HG03469 (cell line): ENCODE data around the gene FHIT.

ENCODE experiments used
- ATAC-seq: cut with Tn5 transposase; IDR thresholded peaks from one replicate; pipeline ENCODE4 v1.9.1; 2021; ENCODE audit warnings: mild to moderate bottlenecking, moderate library complexity, moderate number of reproducible peaks; ENCODE audit not compliant: unreplicated experiment

Gene FHIT

GRCh38 chr3:59796456-59796855 is 1454.8 kb downstream of the FHIT start:
- no peak for ATAC-seq

GRCh38 chr3:59795756-59796155 is 1455.5 kb downstream of the FHIT start:
- no peak for ATAC-seq

- ATAC-seq: no peak
Observed at GRCh38 chr3:59793976-59794375, 1457.3 kb downstream of the FHIT start.

GRCh38 chr3:59791774-59792308 is 1459.4 kb downstream of the FHIT start:
- ATAC-seq: no peak

GRCh38 chr3:59790241-59790640 is 1461.0 kb downstream of the FHIT start:
- no peak for ATAC-seq

DNA sequence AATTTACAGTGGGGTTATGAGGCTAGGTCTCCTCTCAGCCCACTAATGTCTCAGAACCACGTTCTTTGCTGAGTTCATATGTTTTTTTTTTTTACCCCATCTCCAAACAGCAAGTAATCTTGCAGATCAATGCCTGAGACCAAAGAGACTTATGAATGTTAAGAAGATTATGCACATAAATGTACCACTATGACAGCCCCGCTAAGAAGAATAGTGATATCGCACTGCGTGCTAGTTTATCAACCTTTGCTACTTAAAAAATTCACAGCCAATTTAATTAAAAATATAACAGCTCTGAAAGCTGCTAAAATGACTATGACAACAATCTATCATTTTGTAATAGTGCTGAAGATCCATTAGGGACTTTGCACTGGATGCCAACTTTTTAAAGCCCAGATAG is 1462.5 kb downstream of the FHIT start:
- ATAC-seq: no peak

DNA sequence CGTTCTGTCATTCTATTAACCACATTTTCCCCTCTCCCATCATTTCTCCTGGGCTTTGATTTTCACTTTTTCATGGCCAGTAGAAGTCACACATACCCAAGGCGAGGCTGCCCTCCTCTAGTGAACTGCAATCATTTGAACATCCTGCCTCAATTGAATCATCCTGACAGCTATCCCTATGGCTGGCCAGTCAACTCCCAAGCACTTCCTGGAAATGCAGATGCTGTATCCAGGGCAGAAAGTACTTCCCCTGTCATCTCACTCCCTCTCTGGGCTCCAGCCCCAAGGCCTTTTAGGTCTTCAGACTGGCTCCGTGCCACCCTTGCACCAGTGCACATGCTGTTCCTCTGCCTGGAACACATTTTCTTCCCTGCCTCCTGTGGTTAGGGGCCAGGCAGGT is 1463.1 kb downstream of the FHIT start:
- ATAC-seq: no peak

DNA sequence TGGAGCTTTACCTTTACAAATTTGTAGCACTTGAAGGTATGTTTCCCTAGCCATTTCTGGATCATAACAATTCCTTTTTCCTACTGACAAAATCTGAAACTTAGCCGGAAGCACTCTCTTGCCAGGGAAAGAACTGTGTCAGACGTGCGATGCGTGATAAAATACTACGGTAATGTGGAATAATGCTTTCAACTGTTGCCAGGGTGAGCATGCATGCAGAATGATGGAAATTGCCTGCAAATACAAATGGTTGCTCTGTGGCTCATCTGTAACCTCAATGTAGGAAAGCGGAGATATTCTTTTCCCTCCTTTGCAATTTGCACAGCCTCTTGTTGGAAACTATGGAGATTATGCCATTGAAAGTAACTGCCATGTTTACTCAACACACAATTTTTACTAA is 1464.9 kb downstream of the FHIT start:
- ATAC-seq: no peak

DNA sequence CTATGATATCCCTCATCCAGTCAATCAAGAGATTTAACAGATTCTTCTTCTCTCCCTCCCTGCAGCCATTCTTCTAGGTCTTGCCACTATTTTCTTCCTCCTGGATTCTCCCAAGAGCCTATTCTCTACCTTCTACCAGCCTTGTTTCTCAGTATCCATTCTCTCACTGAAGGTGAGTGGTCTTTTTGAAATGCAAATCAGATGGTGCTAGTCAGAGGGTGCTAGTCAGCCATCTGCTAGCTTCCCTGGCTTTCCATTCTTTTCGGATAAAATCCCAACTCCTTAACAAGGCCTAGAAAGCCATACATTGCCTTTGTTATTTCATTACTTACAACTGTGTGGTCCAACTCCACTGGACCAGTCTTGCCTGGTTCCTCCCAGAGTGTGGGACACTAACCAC is 1467.1 kb downstream of the FHIT start:
- no peak for ATAC-seq

DNA sequence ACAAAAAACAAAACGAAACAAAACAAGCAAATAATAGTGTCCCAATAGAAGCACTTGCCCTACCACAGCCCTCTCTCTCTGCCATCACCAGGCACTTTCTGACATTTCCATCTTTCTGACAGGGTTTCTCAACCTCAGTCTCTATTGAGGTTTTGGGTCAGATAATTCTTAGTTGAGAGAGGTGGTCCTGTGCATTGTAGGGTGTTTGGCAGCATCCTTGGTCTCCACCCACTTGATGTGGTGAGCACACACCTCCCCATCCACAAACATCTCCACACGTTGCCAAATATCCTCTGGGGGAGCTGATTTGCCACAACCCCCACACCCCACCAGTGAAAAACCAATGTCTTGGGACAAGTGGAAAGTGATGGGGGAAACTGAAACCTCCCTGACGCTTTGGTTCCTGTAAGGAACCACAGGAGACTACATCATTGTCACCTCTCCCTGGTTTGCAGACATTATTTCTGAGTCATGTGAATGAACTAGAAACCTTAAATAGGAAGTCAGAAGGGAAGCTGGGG is 1467.7 kb downstream of the FHIT start:
- no peak for ATAC-seq

GRCh38 chr3:59782664-59783063 is 1468.6 kb downstream of the FHIT start:
- ATAC-seq: no peak

DNA sequence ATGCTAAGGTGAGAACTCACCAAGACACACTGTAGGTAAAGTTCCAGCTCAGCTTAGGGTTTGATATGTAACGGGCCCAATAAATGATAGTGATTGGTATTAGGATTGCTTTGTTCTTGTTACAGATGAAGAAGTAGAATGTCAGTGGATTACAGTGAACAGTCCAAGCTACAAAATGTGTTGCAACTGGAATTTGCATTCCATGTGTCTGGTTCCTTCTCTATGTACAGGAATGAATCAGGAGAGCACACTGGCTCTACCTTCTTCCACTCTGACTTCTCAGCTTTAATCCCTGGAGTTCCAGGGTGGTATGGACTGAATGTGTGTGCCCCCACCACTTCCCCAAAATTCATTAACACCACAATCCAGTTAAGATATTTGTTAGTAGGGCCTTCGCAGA is 1471.0 kb downstream of the FHIT start:
- ATAC-seq: no peak

GRCh38 chr3:59779260-59779659 is 1472.0 kb downstream of the FHIT start:
- ATAC-seq: no peak

GRCh38 chr3:59777667-59778077 is 1473.6 kb downstream of the FHIT start:
- no peak for ATAC-seq

GRCh38 chr3:59777066-59777465 is 1474.2 kb downstream of the FHIT start:
- ATAC-seq: no peak

- no peak for ATAC-seq
Observed at GRCh38 chr3:59775761-59776325, 1475.4 kb downstream of the FHIT start.

DNA sequence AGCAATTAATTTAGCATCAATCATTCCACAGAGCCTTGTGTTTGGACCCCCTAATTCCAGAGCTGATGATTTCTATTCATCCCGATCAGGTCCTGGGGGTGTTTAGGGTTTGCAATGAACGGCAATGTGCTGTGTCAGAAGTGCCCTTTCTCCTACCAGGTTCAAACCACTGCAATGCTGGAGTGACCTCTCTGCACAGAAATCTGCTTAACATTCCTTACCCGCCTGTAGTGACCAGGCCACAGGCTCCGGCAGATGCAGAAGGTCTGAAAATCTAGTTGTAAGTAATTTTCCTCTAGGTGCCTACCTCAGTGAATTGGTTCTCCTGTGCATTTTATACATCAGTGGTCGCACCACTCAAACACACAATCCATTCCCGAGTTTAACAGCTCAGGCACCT is 1476.1 kb downstream of the FHIT start:
- ATAC-seq: no peak

GRCh38 chr3:59774634-59775033 is 1476.6 kb downstream of the FHIT start:
- no peak for ATAC-seq

GRCh38 chr3:59774000-59774399 is 1477.3 kb downstream of the FHIT start:
- no peak for ATAC-seq

DNA sequence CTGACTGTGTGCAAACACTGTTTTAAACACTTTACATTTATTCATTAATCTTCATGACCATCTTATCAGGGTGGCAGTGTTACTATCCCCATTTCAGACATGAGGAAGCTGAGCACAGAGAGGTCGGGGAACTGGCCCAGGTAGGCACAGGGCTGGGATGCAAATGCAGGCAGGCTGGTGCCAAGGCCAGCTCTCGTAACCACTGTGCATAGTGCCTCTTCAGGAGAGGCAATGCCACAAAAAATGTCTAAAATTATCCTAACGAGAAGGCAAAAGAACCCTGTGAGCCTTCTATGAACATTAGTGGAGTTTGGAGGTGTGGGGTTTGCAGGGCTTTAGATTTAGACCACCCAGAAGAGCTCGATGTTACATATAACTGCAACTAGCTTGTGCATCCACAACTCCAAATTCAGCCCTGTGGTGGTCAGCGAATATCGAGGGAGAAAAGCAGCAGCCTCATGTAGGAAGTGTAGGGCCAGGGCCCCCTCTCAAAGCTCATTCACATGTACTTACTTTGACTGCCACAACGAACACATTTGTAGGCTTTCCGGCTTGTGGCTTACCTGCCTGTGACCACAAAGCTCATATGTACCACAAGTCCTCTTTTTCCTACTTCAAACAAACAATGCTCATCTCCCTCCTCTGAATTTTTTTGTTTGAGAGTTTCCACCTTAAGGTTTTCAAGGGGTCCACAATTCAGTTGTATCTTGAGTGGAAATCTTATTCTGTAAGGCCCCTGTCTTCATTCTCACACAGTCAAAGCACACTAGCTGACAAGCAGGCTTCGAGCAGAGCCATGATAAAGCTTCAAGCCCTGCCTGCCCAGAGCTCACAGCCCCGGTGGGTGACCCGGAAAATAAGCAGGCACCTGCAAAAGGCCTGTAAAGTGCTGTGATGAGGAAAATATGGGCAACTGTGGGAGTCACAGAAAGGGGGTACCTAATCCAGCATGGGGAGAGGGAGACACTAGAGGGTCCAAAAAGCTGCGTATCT is 1478.5 kb downstream of the FHIT start:
- ATAC-seq: no peak

DNA sequence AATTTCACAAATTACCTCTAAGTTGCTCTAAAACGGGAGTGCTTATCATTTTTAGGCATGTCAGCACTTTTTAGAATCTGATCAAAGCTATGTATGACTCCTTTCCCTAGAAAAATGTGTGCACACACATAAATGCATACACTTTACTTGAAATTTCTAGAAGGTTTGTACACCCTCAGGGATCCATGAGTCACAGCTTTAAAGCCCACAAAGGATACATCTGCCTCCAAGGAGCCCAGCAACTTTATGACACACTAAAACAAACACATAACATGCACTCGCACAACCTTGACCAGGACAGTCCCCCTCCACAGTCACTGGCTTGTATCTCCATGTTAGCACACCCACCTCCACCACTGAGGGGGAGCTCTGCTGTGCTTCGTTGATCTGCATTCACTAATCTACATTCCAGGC is 1479.5 kb downstream of the FHIT start:
- no peak for ATAC-seq
